OCI-LY1 (cell line): ENCODE data around the gene CHMP4B.

Experiments
- H2AFZ ChIP-seq: fragments of 200-600 bp; sonication (generic), shearing (Covaris generic); 2 replicates; pipeline ENCODE4 v1.6.0; 2014; ENCODE audit warnings: antibody characterized with exemption, mild to moderate bottlenecking, low read length
- H3F3A ChIP-seq: fragments of 200-600 bp; sonication (generic), shearing (Covaris generic); 2 replicates; pipeline ENCODE4 v1.6.0; 2014; ENCODE audit warnings: mild to moderate bottlenecking, antibody characterized with exemption, low read length, moderate library complexity; ENCODE audit not compliant: insufficient read depth
- H3K27ac ChIP-seq: fragments of 200-600 bp; sonication (generic); 2 replicates; pipeline ENCODE4 v1.5.1; 2014; ENCODE audit warnings: low read length, mixed run types, mild to moderate bottlenecking, low read depth; ENCODE audit not compliant: poor library complexity, severe bottlenecking
- H3K27me3 ChIP-seq: fragments of 200-600 bp; sonication (generic); 2 replicates; pipeline ENCODE4 v1.6.0; 2014; ENCODE audit warnings: antibody characterized with exemption, mild to moderate bottlenecking, low read length, moderate library complexity; ENCODE audit not compliant: insufficient read depth
- H3K36me3 ChIP-seq: fragments of 200-600 bp; sonication (generic); 2 replicates; pipeline ENCODE4 v1.6.1; 2014; ENCODE audit warnings: mild to moderate bottlenecking, antibody characterized with exemption, low read length, moderate library complexity, mixed read lengths; ENCODE audit not compliant: insufficient read depth
- H3K4me1 ChIP-seq: fragments of 200-600 bp; sonication (generic); 2 replicates; pipeline ENCODE4 v1.5.1; 2014; ENCODE audit warnings: mild to moderate bottlenecking, low read length, moderate library complexity; ENCODE audit not compliant: insufficient read depth, severe bottlenecking
- H3K4me2 ChIP-seq: fragments of 200-600 bp; sonication (generic), shearing (Covaris generic); 2 replicates; pipeline ENCODE4 v1.6.1; 2014; ENCODE audit warnings: low read length
- H3K4me3 ChIP-seq: fragments of 200-600 bp; sonication (generic); 2 replicates; pipeline ENCODE4 v1.5.1; 2014; ENCODE audit warnings: low read length, low read depth, mild to moderate bottlenecking, mixed read lengths; ENCODE audit not compliant: poor library complexity, severe bottlenecking
- H3K79me2 ChIP-seq: fragments of 200-600 bp; shearing (Covaris generic); 2 replicates; pipeline ENCODE4 v1.6.1; 2016; ENCODE audit warnings: mixed run types, low read length, mixed read lengths; ENCODE audit not compliant: insufficient read depth
- H3K9ac ChIP-seq: fragments of 200-600 bp; sonication (generic), shearing (Covaris generic); 2 replicates; pipeline ENCODE4 v1.6.1; 2014; ENCODE audit warnings: mild to moderate bottlenecking, low read length, mixed read lengths
- H3K9me2 ChIP-seq: fragments of 200-600 bp; sonication (generic), shearing (Covaris generic); 2 replicates; pipeline ENCODE4 v1.6.1; 2014; ENCODE audit warnings: low read depth, mild to moderate bottlenecking, low read length, mixed read lengths
- H3K9me3 ChIP-seq: fragments of 200-600 bp; shearing (Covaris generic); 2 replicates; pipeline ENCODE4 v1.6.1; 2014; ENCODE audit warnings: low read length, mixed read lengths
- H4K20me1 ChIP-seq: fragments of 200-600 bp; sonication (generic), shearing (Covaris generic); 2 replicates; pipeline ENCODE4 v1.6.0; 2016; ENCODE audit warnings: mild to moderate bottlenecking, low read length; ENCODE audit not compliant: insufficient read depth
- CTCF ChIP-seq: fragments of 200-600 bp; sonication (generic), shearing (Covaris generic); IDR thresholded peaks from 2 replicates; pipeline ENCODE4 v1.5.1; 2017; ENCODE audit warnings: mild to moderate bottlenecking, antibody characterized with exemption, low read length, moderate library complexity, mixed read lengths
- EZH2 ChIP-seq: fragments of 200-600 bp; sonication (generic), shearing (Covaris generic); IDR thresholded peaks from 2 replicates; pipeline ENCODE4 v1.8.0; 2017; ENCODE audit warnings: borderline replicate concordance, mixed run types, mild to moderate bottlenecking, antibody characterized with exemption, low read length, moderate library complexity, mixed read lengths

The CHMP4B gene

DNA sequence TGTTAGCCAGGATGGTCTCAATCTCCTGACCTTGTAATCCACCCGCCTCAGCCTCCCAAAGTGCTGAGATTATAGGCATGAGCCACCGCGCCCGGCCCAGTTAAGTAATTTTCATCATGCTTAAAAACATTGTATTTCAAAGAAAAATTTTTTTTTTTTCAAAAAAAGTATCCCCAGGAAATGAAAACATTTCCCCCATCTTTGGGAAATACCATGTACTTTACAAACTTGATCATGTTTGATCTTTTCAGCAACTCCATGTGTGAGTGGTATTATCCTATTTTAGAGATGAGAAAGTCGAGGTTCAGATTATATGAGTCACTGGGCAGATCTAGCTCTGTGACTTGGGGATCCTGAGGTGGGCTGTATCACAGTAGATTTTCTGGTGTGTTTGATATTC is 11.8 kb downstream of the CHMP4B start:
- Histone ChIP-seq H3K9me2 (no peaks in the 10 kb centered on the region), H3K4me3 (no peak overlapping the region), H3K79me2 (peaks cover 58% of the 10 kb centered on the region), H3K4me1 (peaks cover 39% of the 10 kb centered on the region), H4K20me1 (no peaks in the 10 kb centered on the region), H3K27me3 (no peaks in the 10 kb centered on the region), H3K27ac (no peak overlapping the region), H3K36me3 (peaks cover 12% of the 10 kb centered on the region; the same call in 1 of the 2 replicates), H2AFZ (no peak overlapping the region), H3K4me2 (no peak overlapping the region), H3F3A (no peaks in the 10 kb centered on the region), H3K9me3 (no peaks in the 10 kb centered on the region), H3K9ac (no peak overlapping the region)
- TF ChIP-seq CTCF (no peak), EZH2 (no peak)

GRCh38 chr20:33824852-33825251 is 13.7 kb downstream of the CHMP4B start:
- no peak overlapping the region for H3K27ac ChIP-seq
- no peak for TF ChIP-seq EZH2
- TF ChIP-seq CTCF: no peak
- no peak overlapping the region for H2AFZ ChIP-seq
- peaks cover 38% of the 10 kb centered on the region for H3K4me1 ChIP-seq
- H3K4me2 ChIP-seq: no peak overlapping the region
- no peaks in the 10 kb centered on the region for H3F3A ChIP-seq
- H3K27me3 ChIP-seq: no peaks in the 10 kb centered on the region
- H3K9me3 ChIP-seq: no peaks in the 10 kb centered on the region
- H3K9me2 ChIP-seq: no peaks in the 10 kb centered on the region
- H3K4me3 ChIP-seq: no peak overlapping the region
- H3K79me2 ChIP-seq: peaks cover 58% of the 10 kb centered on the region
- no peaks in the 10 kb centered on the region for H4K20me1 ChIP-seq
- H3K9ac ChIP-seq: no peak overlapping the region
- H3K36me3 ChIP-seq: no peaks in the 10 kb centered on the region

- Histone ChIP-seq H3K9ac (no peak overlapping the region), H2AFZ (no peak overlapping the region), H3K36me3 (no peaks in the 10 kb centered on the region), H3K79me2 (peaks cover 58% of the 10 kb centered on the region), H3K27ac (peak overlapping the region; percentile 20), H3K27me3 (no peaks in the 10 kb centered on the region), H4K20me1 (no peaks in the 10 kb centered on the region), H3K4me2 (no peak overlapping the region), H3F3A (no peaks in the 10 kb centered on the region), H3K4me1 (peaks cover 31% of the 10 kb centered on the region), H3K9me3 (no peaks in the 10 kb centered on the region), H3K9me2 (no peaks in the 10 kb centered on the region), H3K4me3 (no peak overlapping the region)
- TF ChIP-seq EZH2 (no peak), CTCF (no peak)
Observed at GRCh38 chr20:33825340-33826269, 14.5 kb downstream of the CHMP4B start.
